GM12801 (cell line): Measurements from ENCODE around the gene TPRA1.

Experiments used
- TF ChIP-seq, protein P1 (sequence below): IDR thresholded peaks from one replicate; pipeline ENCODE4 v1.5.1; 2011; ENCODE audit warnings: control low read depth; ENCODE audit not compliant: insufficient read length; ENCODE audit errors: extremely low read depth

Gene TPRA1

DNA sequence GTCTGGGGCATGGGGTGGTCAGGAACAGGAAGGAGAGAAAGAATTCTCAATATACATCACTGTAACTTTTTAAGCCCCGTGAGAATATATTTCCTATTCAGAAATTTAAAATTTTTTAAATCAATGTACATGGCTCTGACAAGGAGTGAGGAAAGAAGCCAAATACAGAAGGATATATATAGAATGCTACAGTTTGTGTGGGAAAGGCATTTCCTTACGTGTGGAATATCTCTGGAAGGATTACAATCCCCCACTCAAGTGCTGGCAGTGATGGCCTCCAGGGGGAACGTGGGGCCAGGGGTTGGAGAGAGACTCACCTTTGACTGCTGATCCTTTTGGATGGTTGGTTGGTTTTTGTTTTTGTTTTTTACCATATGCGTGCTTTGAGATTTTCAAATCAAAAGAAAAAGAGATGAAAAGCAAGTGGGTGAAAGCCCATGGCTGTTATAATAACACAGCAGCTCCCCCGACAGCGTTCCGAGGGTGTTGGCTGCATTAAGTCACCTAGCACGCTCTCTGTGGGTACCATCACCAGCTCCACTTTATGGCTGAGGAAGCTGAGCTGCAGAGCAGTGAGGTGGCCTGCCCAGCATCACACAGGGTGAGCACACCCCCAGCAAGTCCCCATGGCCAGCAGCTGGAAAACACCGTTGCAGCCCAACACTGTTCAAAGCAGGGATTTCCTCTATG, 39.9 kb downstream of the TPRA1 start:
- TF ChIP-seq, protein P1, sequence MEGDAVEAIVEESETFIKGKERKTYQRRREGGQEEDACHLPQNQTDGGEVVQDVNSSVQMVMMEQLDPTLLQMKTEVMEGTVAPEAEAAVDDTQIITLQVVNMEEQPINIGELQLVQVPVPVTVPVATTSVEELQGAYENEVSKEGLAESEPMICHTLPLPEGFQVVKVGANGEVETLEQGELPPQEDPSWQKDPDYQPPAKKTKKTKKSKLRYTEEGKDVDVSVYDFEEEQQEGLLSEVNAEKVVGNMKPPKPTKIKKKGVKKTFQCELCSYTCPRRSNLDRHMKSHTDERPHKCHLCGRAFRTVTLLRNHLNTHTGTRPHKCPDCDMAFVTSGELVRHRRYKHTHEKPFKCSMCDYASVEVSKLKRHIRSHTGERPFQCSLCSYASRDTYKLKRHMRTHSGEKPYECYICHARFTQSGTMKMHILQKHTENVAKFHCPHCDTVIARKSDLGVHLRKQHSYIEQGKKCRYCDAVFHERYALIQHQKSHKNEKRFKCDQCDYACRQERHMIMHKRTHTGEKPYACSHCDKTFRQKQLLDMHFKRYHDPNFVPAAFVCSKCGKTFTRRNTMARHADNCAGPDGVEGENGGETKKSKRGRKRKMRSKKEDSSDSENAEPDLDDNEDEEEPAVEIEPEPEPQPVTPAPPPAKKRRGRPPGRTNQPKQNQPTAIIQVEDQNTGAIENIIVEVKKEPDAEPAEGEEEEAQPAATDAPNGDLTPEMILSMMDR: no peak

DNA sequence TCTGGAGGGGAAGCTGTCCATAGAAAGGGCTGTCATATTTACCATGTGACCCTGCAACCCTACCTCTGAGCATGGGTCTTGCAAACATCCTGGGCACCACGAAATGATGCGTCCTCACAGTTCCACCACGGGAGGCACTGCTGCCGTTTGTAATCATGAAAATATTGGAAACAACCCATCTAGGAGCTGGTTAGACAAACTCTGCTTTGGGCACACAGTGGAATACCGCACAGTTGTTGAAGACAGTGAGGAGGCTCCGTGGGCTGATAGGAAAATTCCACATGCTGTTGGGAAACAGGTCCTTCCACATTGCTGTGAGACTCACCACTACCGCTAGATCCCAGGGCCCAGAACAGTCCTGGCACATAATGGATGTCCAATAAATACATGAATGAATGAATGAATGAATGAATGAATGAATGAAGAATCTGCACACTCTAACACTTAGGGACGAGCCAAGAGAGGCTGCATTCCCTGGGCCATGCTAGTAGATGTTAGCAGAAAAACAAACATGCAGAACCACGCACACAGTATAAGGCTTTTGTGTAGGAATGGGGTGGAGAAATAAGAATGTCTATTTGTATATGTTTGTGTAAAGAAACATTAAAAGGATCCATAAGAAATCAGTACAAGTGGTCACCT, 40.6 kb downstream of the TPRA1 start:
- TF ChIP-seq, protein P1: no peak

DNA sequence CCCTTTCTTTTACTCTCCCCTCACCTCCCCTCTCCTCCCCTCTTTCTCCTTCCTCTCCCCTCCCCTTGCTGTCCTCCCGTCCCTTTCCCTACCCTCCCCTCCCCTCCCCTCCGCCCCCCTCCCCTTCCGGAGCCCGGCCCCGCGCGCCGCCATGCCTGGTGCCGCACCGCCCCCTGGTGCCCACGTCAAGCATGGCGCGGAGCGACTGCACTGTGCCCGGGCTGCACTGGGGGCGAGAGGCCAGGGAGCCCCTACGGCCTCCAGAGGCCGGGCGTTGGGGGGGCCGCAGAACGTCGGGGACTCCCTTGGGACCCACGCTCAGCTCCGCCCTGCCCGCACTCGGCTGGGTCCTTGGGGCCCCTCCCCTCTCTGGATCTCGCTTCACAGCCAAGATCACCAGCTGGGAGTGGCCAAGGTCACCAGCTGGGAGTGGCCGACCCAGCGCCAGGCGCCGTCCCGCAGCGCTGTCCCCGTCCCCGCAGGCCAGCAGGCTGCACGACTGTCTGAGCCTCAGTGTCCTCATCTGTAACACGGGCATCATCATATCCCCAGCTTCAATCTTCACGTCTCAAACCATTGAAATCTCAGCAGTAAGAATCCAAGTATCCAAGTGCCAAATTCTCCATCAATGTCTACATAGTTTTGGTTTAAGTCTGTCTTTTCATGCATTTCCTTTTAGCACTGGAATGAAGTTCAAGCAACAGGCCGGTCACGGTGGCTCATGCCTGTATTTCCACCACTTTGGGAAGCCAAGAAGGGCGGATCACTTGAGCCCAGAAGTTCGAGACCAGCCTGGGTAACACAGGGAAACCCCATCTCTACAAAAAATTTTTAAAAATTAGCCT, 42.5 kb downstream of the TPRA1 start:
- TF ChIP-seq, protein P1: no peak

DNA sequence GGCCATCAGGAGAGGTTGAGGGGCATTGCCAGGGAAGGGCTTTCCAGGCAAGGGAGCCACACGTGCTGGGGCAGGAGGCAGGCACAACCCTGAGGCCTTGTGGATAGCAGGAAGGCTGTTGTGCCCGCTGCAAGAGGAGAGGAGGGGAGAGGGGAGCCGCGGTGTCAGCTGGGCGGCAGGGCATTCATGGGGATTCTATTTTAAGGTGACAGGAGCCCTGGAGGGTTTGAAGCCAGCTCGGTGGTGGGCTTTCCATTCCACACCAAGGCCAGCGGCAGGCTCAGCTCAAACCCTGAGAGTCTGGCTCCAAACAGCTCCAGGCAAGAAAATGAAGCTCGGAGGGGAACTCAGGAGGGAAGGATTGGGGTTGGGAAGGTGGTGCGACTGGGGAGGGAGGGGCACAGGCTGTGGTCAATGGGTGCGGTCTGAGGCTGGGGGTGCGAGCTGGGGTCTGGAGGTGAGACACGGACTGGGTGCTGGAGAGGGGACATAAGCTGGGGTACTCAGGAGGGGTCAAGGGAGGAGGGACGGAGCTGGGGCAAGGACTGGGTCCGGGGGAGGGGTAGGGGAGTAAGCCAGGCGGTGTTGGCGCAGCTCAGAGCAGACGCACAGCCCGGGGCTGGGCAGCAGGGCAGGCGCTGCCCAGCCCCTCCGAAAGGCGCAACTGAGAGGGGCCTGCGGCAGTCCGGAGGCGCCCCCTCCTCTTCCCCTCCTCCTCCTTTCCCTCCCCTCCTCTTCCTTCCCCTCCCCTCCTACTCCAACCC, 43.4 kb downstream of the TPRA1 start:
- TF ChIP-seq, protein P1: no peak

DNA sequence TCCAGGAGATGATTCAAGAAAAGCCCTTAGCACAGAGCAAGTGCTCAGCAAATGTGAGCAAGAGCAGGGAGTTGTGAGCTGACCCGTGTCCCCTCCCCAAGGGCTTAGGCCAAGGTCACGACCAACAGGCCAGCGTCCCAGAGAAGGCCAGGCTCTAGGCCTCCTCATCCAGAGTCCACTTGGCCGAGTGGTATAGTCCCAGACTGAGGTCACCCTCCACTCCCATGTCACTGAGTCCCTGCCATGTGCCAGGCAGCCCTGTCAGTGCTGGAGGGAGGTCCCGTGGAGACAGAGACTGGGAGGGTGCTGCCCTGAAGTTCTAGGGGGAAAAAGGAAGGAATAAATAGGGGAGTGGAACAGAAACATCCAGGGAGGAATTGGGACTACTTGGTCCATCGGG, 44.0 kb downstream of the TPRA1 start:
- TF ChIP-seq, protein P1: no peak

DNA sequence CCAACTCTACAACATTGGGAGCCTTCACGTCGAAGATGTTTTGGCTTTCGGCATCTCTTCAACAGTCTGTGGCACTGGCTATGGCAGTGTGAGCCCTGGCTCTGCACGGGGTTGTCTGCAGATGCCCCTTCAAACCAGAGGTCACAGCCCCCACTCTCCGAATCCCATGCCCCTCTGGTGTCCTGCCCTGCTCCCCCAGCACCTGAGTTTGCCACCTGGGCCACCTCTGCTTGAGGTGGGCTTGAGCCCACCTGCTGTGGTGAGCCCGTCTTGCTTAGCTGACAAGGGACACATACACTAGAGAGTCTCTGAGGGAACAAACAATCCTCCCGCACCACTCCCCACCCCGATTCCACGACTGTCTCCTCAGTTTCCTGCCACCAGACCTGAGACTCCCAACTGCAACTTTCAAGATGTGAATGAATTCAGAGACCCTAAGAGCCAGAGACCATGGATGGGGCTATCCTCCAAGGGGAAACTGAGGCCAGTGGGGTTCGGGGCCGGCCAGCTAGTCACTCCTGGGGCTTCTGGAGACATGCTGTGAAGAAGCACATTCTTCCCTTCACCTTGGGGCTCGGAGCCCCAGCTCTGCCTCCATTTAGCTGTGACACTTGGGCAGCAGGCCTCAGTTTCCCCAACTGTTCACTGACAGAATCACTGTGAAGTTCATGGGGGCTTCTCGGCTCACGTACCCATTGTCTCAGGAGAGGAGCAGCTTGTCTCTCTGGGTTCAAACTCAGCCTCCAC, 44.6 kb downstream of the TPRA1 start:
- TF ChIP-seq, protein P1: no peak

DNA sequence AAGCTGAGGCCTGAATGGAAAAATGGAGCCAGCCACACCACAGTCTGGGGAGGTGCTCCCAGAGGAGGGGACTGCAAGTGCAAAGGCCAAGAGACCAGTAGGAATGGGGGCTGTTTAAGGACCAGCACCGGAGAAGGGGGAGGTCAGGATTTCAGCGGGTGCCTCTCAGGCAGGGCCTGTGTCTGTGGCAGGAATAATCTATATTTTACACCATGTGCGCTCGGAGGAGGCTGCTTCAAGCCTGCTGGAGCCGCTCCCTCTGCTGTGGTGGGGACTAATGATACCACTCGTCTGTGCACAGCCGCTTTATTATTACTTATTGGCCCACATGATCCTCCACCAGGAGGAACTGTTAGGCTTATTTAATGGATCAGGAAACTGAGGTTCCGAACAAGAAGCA, 45.3 kb downstream of the TPRA1 start:
- TF ChIP-seq, protein P1: no peak
